Left forelimb (tissue), 1 donor: ENCODE measurements around the gene ERVMER34-1.

ENCODE experiments used
- DNase-seq: peaks from one replicate; pipeline ENCODE4 v3.0.0-alpha.2; 2018; ENCODE audit warnings: low spot score

The ERVMER34-1 gene, protein sequence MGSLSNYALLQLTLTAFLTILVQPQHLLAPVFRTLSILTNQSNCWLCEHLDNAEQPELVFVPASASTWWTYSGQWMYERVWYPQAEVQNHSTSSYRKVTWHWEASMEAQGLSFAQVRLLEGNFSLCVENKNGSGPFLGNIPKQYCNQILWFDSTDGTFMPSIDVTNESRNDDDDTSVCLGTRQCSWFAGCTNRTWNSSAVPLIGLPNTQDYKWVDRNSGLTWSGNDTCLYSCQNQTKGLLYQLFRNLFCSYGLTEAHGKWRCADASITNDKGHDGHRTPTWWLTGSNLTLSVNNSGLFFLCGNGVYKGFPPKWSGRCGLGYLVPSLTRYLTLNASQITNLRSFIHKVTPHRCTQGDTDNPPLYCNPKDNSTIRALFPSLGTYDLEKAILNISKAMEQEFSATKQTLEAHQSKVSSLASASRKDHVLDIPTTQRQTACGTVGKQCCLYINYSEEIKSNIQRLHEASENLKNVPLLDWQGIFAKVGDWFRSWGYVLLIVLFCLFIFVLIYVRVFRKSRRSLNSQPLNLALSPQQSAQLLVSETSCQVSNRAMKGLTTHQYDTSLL

DNA sequence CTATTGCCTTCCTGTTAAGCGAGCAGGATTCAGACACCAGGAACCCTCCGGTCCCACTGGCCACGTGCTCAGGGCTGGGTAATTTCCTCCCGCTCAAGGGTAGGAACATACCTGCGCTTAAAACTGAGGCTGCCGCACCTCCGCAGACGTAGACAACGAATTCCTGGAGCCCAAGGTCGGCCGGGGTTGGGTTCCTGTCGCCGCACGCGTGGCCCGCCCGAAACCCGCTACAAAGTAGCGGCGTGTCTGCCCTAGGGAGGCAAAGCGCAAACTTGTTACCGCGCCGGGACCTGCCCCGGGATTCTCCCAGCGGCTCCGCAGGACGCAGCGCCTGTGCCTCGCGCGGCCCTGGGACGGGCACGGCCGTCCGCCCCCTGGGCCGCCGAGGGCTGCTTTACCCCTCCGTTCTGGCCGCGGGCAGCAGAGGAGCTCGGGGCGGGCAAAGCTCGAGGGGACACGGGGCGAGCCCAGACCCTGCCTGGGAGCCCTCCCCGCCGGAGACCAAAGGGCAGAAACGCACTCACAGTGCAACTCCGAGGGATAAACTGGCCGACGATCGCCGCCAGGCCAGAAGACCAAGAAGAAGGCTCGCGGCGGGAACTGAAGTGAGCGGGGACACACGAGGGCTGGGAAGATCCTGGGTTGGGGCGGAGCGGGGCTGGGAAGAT, at the start of gene ERVMER34-1:
Gene ERVMER34-1, minus strand, starts transcription at position 607 of the 668 bp plus-strand sequence. CDS start 5,905 bp downstream, outside the sequence.
- peak; percentile 71 for DNase-seq

DNA sequence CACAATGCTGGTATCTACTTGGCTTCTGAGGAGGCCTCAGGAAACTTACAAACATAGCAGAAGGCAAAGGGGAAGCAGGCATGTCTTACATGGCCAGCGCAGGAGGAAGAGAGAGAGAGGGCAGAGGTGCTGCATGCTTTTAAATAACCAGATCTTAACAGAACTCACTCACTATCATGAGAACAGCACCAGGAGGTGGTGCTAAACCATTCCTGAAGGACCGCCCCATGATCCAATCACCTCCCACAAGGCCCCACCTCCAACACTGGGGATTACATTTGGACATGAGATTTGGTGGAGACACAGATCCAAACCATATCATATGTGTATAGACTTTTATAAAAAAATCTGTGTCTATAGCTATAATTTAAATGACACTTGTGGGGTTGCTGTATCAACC, 48.6 kb upstream of the ERVMER34-1 start:
- DNase-seq, result no peak

DNA sequence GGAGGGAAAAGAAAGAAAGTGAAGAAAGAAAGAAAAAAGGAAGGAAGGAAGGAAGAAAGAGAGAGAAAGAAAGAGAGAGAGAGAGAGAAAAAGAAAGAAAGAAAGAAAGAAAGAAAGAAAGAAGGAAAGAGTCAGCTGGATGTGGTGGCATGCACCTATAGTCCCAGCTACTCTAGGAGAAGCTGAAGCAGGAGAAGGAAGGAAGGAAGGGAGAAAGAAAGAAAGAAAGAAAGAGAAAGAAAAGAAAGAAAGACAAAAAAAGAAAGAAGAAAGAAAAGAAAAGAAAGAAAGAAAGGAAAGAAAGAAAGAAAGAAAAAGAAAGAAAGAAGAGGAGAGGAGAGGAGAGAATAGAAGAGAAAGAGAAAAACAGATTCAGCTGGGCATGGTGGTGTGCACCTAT, 44.3 kb upstream of the ERVMER34-1 start:
- no peak for DNase-seq

DNA sequence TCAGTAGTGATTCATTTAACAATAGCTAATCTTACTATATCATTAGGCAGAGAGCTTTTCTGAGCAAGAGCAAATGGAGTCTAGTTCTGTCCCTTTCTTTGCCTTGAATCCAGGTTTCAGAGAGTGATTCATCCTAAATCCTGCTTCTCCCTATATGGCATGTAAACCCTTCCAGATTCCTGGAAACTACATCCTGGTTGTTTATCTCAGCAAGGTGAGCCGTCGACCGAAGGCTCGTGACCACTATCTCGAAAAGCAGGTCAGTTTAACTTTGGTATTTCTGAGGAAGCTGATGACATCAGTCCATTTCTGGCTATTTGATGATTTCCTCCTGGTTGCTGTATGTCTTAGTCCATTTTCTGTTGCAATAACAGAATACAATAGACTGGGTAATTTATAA, 40.7 kb upstream of the ERVMER34-1 start:
- no peak for DNase-seq

DNA sequence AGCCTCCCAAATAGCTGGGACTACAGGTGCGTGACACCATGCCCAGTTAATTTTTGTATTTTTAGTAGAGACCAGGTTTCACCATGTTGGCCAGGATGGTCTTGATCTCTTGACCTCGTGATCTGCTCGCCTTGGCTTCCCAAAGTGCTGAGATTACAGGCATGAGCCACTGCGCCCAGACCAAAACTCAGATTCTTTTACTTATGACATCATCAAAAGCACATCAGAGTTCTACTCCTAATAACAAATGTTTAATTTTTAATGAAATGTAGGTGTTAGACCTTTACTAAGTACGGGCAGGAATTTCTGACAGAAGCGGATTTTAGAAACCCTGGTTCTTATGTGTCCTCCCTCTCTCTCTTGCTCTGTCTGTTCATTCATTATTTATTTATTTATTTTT, 38.5 kb upstream of the ERVMER34-1 start:
- DNase-seq, result no peak

DNA sequence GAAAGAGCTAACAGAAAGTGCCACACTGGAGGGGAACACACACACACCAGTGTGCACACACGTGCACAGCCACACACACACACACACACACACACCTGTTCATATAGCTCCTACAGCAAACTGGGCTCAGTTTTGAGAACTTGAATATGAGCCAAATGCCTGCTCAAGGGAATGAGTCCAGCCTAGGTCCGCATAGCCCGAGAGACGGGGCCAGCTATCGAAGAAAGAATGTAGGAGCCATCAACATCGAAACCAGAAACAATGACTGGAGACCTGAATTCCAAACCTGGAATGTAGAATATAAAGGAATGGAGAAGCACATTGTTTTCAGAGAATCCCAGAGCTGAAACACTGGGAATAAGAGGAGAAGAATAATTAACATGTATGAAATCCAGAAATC, 37.6 kb upstream of the ERVMER34-1 start:
- no peak for DNase-seq

DNA sequence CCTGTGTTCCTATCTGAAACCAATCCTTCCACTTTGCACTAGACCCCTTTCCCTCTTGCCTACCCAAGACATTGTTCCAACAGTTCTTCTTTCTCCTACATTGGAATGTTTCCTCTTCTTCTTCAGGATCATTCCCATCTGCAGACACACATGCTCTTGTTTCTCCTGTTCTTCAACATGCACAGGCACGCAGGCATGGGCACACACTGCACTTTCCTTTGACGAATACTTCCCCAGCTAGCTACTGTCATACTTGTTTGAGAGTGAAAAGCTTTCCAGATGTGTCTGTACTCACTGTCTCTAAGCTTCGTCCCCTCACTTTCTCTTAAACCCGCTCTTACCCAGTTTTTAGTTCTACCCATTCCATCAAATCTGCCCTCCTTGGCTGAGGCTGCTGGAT, 31.8 kb upstream of the ERVMER34-1 start:
- no peak for DNase-seq

DNA sequence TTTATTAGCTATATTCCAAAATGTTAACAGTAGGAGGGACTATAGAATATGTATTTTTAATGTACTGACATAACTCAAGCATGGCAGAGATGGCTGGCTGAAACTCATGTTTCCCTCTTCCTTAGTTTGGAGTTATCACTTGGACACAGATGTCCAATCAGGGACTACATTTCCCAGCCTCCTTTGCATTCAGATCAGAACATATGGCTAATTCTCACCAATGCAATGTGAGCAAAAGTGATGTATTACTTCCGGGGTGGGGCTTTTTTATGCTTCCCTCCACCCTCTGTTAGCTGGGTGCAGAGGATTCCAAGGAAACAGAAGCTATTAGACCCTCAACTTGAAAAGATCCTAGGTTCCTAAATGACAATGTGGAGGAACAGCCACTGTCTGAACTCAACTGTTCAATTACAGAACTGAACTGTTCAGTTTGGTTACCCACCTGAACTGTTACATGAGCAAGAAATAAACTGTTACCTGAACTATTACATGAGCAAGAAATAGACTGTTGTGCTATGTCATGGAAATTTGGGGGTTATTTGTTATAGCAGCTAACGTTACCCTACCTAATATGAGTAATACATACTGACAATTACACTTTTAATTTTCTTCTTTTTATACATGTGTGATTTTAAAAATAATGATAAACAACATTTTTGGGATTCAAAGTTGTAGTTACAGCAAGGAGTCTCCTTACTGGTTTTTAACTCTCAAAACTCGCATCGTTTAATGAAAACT, 29.6 kb upstream of the ERVMER34-1 start:
- DNase-seq, result no peak

DNA sequence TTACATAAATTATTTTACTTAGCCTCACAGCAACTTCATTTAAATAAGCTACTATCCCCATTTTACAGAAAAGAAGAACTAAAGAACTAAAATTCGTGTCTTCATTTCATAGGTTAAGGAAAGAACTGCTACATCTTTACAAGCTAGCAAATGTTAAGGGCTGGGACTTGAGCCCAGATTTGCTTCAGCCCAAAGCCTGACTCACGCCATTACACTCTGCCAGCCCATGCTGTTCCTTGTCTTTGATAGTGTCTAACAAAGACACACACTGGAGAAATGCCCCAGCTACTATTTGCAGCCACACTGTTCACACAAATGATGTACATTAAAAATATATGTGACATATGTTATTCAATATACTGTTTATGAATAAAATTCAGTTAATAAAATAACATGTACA, 29.0 kb upstream of the ERVMER34-1 start:
- DNase-seq, result no peak

DNA sequence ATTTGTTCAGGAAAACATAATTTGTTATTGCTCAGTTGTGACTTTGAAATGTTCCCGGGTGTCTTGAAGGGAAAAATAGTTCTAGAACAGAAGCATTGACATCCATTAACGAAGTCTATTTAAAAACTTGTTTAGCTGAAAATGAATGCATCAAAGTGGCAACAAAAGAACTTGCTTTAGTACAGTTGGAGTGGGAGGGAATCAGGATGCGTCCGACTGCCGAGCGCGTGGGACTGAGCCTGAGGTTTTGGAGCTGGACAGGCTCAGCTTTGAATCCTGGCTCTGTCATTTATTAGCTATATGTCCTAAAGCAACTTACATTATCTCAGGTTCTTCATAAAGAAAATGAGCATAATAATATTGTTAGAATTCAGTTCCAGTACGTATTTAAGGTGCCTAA, 9.0 kb upstream of the ERVMER34-1 start:
- DNase-seq, result no peak

DNA sequence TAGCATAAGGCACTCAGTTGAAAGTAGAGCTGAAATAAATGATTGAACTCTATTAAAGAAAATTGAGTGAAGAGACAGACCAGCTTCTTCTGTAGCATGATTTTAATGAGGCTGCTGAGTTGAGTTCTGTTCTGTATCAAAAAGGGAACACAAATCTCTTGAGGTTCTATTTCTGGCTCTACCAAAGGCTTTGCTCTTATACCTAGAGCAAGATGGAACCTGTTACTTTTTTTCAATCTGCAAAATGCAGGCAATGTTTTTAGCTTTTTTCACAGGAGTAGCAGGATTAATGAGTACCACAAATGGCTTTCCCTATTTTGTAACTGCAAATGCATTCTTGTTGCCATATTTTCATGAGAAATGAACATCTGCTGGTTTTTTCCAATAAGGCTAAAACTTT, 4.2 kb upstream of the ERVMER34-1 start:
- no peak for DNase-seq

DNA sequence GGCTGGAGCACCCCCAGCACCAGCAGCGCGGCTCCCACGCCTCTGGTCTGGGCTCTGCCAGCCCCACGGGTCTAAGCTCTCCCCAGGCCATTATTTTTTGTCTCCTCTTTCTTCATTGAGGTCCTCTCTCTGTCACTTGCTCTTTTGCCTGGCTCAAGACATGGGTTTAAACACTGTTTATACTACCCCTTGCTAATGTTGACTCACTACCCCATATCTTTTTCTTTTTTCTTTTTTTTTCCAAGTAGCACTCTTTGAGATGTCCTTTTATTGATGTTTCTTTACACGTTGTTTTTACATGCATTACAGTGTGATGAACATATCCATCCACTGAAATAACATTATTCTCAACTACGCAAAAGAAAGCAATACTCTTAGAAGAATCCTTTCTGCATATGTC, 1.7 kb upstream of the ERVMER34-1 start:
- no peak for DNase-seq

DNA sequence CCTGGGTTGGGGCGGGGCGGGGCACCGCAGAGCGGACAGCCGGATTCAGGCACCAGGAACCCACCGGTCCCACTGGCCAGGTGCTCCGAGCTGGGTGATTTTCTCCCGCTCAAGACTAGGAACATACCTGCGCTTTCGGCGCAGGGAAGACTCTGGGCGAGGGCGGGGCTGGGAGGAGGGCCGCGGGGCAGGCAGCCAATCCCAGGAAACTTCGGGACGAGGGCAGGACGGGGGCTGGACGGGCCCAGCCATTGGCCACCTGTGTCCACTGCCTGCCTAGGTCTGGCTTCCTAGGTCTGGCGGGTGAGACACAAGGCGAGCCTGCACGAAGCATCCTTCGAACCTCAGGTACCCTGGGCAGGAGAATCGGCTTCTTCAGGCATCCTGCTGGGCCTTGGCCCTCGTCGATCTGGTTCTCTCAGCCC, 274 bp upstream of the ERVMER34-1 start:
- DNase-seq, result peak; percentile 67

DNA sequence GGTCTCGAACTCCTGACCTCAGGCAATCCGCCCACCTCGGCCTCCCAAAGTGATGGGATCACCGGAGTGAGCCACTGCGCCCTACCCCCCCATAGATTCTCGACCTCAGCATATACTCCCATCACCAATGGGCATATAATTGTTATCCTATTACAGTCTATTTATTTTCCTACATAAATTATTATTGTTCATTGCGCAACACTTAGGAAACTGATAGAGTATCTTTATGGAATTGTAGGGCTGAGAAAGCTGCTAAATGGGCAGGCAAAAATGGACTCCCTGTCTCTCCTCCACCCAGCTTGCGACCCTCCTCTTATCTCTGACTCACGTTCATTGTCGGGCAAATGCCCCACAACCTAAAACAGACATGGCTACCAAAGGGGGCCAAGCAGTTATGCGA, 1.0 kb downstream of the ERVMER34-1 start:
- DNase-seq, result no peak

DNA sequence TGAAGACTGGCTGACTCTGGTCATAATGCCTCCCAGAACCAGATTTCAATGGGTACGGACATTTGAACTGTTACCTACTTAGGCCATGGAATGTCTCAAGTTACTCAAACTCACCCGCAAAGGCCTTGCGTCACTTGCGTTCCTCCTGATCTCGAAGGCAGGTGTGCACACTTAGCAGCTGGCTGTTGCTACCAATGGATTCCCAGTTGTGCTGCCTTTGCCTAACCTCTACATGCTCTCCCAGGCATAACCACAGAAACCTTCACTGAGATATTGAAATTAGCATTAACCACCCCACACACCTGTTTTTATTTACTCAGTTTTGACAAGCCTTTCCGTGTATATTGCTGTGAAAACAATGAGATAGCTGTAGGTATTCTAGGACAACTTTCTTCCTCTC, 2.8 kb downstream of the ERVMER34-1 start:
- DNase-seq, result no peak

DNA sequence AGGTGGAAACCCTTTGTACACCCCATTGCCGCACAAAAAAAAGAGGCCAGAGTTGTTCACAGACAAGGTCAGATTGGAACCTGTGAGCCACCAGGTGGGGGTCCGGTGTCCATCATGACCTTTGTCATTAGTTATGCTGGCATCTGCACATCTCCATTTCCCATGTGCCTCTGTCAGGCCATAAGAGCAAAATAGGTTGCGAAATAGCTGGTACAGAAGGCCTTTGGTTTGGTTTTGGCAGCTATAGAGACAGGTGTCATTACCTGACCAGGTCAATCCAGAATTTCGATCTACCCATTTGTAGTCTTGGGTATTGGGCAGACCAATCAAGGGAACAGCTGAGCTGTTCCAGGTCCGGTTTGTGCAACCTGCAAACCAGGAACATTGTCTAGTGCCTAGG, 6.6 kb downstream of the ERVMER34-1 start:
- no peak for DNase-seq

DNA sequence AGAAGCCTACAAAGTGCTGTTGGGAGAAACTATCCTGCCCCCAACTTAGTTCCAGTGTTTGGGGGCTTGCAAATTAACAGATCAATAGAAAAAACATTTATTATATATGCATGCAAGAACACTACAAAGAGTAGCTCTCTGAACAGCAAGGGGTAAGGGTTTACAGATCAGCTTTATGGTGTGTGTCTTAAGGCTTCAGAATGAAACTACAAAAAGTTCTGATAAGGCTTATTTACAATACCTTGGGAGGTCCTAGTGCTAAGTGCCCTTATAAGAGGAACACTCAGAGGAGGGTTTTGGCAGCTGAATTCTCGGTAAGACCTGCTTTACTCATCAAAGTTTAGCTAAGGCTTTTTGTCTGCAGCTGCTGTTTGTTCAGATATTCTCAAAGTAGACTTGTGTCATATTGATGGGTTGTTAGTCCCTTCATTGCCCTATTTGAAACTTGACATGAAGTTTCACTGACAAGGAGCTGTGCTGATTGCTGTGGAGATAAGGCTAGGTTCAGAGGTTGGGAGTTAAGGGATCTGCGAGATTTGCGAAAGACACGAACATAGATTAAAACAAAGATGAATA, 7.7 kb downstream of the ERVMER34-1 start:
- no peak for DNase-seq

DNA sequence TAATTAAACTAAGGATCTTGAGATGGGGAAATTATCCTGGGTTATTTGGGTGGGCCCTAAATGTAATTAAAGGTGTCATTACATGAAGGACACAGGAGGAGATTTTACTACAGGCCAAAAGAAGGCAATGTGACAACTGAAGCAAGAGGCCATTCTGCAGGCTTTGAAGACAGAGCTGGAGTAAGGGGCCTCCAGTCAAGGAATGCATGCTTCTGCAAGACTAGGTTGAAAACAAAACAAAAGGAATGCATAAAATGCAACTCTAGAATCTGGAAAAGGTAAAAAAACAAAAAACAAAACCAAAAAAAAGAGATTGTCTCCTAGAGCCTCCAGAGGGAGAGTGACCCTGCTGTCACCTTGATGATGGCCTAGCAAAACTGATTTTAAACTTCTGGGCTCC, 21.6 kb downstream of the ERVMER34-1 start:
- no peak for DNase-seq

DNA sequence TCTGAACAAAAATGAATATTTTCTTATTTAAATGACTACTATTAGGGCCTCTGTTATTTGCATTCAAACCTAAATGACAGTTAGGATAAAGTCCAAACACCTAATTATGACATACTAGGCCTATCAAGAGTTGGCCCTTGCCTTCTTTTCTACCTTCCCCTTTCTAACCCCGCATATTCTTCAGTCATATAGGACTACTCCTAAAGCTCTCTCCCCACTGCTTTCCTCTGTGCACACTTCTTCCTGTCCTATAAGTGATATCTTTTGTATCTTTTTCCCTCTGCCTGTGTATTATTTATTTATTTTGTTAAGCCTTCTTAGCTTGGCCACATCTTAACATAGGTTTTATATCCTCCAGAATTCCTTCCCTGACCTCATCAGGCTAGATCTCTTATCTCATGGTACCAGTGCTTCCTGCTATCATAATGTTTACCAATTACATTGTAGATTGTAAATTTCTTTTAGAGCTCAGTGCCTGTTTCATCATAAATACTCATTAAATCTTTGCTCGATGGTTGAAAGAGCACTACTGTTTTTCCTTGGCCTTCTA, 22.5 kb downstream of the ERVMER34-1 start:
- no peak for DNase-seq

DNA sequence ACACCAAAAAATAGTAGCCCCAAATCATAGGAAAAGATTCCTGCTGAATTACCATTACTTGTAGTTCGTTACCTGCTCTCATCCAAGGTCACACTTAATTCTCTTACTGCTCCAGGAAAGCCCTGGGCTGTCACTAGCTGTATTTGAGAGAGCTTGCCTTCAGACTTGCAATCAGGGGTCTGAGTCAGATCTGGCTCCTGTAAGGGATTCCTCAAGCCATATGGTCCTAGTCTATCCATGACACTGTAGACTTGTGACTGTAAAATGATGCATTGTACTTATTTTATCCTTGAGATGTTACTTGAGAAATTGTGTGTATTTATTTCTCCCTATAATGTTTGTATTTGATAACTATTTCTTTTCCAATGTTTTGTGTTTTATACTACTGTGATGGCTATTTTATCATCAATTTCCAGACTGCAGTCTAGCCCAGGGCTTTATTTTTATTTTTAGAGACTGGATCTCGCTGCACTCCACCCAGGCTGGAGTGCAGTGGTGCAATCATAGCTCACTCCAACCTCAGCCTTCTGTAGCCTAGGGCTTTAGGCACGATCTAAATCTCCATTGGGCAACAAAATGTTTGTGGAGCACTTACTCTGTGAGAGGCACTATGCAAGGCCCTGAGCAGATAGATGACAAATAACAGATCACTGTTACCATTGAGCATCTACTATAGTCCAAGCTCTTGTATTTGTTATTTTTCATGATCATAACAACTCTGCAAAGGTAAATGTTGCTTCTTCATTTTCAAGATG, 24.2 kb downstream of the ERVMER34-1 start:
- DNase-seq, result no peak
